HG03097 (cell line): Measurements from ENCODE around the gene RANGAP1.
"Not testable (repeated sequence)": the region's sequence is repeated elsewhere in the genome, so short reads cannot be mapped to it uniquely, and the experiment has no call there.

Experiments used
- ATAC-seq: cut with Tn5 transposase; IDR thresholded peaks from one replicate; pipeline ENCODE4 v1.9.1; 2021; ENCODE audit not compliant: unreplicated experiment, low FRiP score

RANGAP1 gene

DNA sequence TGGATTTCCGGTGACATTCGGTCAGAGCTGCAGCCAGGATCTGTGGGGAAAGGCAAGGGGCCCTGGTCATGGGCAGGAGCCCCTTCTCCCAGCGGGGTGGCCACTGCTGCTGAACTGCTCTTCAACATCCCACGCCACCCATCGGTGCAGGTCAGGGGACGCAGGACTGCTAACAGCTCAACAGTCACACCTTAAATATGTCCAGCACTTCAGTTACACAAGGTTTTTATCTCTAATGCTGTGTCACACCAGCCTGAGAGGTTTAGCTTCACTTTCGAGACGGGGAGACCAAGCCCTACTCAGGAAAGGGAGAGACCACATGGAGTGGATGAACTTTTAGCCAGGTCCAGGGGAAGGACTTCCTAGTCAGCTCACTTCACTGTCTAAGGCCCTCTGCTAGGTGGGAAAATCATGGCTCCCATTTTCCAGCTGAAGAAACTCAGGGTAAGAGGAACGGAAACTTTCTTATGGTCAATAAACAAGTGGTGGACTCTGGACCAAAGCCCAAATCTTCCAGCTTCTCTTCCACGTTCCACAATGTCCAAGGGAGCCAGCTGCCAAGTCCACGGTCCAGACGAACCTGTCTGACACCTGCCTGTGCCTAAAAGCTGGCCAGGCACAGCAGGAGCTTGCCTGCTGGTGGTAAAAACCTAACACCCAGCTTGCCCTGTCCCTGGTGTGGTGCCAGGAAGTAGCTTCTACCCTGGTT lies 24.3 kb downstream of the RANGAP1 start:
- ATAC-seq = no peak

DNA sequence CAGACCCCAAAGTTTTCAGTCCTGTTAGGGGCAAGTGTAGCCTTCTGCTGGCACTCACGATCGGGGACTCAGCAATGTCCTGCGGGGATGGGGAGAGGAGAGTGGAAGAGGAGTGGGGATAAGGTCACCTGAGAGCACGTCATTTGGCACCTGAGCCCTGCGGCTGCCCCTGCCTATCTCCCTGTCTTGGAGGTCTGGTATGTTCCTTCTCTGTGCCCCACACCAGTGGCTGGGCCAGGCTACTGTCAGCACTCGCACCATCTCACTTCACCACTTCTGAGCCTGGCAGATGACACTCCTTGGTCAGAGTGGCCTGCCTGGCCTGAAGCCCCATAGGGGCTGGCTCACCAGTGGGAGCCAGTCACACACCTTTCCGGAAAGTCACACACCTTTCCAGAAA lies 25.1 kb downstream of the RANGAP1 start:
- no peak for ATAC-seq

DNA sequence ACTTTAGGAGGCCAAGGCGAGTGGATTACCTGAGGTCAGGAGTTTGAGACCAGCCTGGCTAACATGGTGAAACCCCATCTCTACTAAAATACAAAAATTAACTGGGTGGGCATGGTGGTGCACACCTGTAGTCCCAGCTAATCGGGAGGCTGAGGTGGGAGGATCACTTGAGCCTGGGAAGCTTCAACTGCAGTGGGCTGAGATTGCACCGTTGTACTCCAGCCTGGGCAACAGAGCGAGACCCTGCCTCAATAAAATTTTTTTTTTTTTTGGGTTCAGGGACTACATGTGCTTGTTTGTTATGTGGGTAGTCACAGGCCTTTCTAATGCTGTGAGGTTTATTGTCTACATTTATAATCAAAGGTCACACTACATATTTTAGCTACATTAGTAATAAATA lies 26.2 kb downstream of the RANGAP1 start:
- not testable (repeated sequence) for ATAC-seq

DNA sequence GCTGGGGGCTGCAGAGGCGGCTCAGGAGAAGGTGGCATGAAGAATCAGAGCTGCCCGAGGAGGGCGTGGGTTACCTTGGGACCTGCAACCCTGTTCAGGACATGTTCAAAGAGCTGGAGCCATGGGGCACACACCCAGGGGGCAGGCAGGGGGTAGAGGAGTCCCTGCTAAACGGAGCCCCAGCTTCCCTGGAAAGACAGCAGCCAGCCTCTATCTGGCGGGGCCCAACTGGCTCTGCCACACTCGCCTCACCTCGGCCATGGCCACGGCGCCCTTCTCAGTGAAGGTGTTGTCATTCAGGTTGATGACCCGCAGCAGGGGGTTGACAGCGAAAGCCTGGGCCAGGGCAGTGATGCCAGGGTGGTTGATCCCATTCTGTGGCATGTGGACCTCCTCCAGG lies 28.3 kb downstream of the RANGAP1 start:
- no peak for ATAC-seq

DNA sequence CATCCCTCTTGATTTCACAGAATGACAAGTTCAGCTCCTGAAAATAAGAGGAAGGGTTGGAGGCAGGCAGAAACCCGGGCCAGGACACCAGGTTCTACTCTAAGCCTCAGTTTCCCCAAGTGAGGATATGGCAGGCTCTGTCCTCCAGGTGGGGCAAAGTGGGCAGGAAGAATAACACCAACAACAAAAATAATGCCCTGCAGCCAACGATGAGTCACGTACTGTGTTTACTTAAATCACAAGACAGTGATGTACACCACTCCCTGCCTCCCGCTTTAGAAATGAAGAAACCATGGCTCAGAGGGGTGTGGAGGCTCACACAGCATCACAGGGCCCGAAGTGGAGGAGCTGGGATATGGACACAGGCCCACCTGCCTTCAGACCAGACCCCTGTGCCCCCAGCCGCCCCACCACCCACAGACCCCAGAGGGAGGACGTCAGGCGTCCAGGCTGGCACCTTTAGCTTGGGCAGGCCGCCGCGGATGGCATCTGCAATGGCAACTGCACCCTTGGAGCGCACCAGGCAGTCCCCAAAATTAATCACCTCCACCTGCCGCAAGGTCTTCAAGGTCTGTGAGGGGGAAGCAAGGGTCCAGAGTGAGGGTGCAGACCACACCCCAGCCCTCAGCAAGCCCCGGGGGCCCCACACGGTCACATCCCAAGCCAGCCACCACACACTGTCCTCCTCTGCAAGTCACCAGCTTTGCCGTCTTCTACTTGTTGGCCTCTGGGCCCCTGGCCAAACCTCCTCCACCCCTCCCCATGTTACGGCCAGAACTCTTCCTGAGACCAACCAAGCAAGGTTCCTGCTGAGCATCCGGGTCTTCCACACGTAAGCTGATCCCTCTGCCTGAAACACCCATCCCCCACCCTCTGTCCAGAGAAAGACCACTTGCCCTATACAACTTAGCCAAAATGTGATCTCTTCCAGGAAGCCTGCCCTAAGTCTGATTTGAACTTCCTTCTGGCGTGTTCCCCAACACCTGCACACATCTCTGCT lies 29.4 kb downstream of the RANGAP1 start:
- ATAC-seq = no peak

DNA sequence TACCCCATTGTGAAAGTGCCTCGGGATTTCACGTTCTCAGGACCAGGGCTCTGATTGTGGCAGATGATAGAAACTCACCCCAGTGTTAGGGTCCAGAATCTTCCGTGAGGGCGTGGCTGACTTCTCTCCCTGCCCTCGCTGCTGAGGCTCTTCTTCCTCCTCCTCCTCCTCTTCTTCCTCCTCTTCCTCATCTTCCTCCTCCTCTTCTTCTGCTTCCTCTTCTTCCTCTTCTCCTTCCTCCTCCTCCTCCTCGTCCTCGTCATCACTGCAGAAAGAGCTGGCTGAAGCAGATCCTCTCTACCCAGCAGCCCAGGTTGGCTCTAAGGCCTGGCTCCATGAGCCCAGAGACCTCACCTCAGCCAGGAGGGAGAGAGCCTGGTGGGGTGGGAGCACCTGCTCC lies 31.8 kb downstream of the RANGAP1 start:
- no peak for ATAC-seq

DNA sequence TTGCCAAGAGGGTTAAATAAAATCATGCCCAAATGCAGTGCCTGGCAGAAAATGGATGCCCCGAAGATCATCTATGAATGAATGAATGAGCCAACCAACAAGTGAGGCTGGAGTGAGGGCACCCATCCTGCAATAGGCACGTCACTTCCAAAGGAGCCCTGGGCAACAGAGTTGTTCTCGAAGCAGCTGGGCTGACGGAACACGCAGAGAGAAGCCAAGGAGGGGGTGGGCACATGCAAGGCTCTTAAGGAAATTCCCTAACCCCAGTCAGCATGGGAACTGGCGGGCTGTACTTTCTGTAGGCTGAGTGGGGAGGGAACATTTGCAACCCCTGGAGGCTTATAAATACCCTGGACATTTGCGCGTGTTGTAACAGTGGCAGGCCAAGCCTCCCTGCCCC lies 33.6 kb downstream of the RANGAP1 start:
- ATAC-seq = no peak

DNA sequence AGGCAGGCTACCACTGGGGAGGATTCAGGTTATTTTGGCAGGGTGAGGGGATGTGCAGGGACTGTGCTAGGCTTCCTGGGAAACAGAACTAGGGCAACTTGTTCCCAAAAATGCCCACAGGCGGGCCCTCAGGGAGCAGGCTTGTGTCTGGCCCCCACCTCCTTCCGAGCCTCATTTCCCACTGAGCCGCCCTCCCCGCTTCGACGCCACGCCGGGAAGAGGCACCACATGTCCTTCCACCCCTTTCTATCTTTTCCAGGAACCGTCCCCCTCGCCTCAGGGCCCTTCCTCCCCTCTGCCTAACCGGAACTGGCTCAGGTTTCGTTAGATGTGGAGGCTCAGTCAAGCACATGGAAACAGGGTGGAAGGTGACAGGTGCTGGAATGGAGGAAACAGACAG lies 35.9 kb downstream of the RANGAP1 start:
- ATAC-seq = no peak

DNA sequence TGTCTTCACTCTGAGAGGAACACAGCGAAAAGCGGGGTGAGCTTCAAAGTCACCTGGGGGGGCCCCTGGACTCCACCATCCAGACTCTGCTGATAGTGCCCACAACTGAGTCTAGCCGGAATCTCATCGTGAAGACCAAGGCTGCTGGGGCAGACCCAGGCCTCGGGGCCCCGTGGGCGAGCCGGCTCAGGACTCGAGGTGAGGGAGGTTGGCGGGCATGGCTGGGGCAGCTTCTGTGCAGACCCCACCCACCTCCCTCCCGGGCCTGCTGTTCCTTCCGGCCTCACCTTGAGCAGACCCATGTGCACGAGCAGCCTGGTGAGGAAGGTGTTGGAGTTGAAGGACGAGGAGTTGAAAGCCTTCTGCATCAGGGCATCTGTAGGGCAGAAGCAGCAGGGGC lies 36.5 kb downstream of the RANGAP1 start:
- no peak for ATAC-seq

DNA sequence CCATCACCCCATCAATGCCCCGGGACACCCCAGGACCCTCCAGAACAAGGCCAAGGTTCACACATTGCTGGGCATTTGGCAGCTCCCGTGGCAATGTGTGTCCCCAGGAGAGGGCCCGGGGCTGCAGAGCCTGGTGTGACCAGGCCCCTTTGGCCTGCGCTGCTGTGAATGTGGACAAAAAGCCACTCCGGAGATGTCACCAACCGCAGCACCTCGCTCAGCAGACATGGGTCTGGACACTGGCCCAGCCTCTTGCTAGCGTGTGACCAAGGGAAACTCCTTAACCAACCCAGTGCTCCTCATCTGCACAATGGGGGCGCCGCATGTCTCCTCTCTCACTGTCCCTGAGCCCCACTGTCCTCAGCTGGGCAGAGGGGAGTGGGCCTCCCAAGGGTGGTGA lies 37.2 kb downstream of the RANGAP1 start:
- ATAC-seq = no peak

DNA sequence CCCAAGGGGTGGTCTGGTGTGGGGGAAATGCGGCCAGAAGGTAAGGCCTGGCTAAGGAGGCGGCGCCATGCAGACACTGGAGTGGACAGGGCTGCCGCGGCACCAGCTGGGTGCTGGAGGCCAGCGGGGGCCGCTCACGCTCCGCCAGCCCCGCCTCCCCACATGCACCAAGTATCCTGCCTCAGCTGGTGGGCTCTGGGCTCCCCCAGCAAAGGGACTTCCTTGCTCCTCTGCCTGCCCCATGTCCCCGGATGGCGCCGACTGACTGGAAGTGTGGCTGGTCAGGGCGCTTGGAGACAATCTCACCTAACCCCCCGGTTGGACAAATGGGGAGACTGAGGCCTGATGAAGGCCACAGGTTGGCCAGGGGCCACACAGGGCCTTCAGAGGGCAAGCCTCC lies 37.7 kb downstream of the RANGAP1 start:
- no peak for ATAC-seq

DNA sequence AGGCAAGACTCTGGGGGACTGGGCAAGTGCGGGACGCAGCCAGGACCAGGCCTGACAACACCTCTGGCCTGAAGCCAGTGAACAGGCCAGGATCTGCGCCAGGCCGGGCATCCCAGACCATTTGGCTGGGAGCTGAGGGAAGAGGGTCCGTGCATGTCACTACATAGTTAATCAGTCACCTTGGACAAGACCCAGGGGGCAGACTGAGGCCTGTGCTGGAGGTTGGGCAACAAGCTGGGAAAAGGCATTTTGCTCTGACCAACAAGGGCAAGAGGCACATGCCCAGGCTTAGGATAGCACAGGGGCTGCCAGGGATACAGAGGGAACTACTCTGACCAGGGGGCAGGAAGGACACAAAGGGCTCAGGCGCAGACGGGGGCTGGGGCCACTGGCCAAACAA lies 38.3 kb downstream of the RANGAP1 start:
- ATAC-seq = no peak

DNA sequence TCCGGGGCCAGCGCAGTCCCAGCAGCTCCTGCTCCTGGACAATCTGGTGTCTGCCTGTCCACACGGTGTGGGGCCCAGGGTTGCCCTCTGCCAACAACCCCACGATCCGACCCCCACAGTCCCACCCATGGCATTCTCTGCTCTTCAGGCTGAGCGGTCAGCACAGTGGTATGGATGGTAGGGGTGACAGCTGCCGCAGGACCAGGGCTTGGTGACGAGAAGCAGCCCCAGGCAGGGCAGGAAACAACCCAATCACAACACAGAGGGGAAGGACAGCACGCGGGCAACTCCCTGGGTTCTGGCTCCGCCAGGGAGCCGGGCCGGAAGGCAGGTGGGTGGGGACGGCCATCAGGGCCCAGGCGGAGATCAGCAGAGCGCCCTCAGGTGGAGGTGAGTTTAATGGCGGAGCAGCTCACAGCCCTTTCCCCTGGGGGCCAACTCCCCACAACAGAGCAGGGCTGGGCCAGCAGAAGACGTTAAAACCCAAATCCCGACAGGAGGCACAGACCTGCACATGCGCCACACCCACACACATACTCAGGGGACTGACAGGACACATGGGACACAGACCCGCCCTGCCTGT lies 40.0 kb downstream of the RANGAP1 start:
- ATAC-seq = no peak

DNA sequence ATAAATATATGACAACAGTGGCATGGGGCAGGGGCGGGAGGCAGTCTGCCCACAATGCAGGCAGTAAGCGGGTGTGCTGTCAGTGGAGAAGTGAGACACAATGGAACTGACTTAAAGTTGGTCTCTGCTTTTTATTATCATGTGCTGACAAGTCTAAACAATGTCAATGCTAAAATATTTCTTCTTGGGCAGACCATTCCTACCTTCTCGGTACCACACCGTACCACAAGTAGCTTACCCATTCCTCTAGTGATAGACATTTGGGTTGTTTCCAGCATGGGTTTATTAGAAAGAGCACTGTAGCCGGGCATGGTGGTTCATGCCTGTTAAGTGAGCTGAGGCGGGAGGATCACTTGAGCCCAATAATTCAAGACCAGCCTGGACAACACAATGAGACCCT lies 42.6 kb downstream of the RANGAP1 start:
- no peak for ATAC-seq

DNA sequence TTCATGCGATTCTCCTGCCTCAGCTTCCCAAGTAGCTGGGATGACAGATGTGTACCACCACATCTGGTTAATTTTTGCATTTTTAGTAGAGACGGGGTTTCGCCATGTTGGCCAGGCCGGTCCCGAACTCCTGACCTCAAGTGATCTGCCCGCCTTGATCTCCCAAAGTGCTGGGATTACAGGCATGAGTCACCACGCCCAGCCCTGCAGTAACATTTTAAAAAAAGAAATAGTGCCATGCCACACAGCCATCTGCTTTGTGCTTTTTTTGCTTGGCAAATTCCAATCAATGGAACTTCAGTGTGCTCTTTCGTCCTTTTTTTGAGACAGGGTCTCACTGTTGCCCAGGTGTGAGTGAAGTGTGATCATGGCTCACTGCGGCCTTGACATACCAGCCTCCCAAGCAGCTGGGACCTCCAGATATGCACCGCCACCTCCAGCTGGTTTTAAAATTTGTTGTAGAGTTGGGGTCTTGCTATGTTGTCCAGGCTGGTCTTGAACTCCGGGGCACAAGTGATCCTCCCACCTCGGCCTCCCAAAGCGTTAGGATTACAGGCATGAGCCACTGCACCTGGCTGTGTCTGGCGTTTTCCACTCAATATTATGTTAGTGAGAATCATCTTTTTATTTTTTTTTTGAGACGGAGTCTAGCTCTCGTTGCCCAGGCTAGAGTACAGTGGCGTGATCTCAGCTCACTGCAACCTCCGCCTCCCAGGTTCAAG lies 43.4 kb downstream of the RANGAP1 start:
- no peak for ATAC-seq

DNA sequence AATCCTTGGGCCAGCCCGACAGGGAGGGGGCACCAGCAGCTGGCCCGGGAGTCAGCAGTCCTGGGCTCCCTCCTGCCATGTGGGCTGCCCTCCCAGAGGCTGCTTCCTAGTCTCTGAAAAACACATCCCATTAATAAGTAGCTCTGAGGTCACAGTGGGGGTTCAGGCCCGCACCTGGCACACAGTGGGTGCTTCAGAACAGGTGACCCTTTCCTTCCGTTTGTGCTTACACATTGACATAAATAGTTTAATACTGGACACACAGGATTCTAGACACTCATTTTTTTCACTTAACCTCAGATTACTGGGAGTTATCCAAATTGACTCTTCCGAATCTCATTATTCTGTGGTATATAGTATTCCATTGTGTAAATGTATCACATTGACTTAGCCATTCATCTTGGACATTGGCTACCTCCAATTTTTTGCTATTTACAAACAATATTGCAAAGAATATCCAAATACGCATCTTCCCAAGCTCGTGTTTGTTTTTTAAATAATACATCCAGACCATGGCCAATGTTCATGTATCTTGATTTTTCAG lies 44.8 kb downstream of the RANGAP1 start:
- ATAC-seq = no peak

DNA sequence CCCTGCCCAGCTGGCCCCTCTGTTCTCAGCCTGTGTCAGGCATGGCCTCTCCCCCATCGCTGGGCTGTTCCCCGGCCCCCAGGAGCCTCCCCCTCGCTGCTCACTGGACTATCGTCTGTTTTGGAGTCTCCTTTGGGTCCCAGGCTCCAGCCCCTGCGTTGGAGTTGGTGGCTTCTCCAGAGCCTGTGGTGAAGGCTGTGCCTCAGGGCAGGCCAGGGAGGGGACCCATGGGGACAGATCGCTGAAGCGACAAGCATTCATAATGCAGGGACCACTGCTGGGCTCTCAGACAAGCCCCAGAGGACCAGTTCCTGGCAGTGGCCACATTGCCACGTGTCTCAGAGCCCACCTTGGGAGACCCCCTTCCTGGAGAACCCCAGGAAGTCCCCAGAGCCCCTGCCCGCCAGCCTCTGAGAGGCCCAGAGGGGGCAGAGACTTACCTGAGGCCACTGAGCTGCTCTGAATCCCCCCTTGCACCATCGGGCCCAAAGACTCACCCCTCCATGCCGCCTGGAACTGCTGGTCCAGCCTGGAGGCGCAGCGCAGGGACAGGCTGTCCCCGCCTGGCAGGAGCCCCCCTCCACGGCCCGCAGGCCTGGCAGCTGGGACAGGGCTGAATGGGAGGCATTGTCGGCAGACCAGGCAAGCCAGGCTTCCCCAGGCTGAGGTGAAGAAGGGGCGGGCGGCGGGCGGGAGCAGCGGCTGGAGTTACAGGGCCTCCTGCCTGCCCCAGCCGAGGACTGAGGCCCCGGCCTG lies 45.4 kb downstream of the RANGAP1 start, which contains the start of gene CHADL:
TSS of gene CHADL (minus strand) at position 555 of the 756 bp plus-strand sequence. CDS start at position 505, 50 bp downstream.
- no peak for ATAC-seq

DNA sequence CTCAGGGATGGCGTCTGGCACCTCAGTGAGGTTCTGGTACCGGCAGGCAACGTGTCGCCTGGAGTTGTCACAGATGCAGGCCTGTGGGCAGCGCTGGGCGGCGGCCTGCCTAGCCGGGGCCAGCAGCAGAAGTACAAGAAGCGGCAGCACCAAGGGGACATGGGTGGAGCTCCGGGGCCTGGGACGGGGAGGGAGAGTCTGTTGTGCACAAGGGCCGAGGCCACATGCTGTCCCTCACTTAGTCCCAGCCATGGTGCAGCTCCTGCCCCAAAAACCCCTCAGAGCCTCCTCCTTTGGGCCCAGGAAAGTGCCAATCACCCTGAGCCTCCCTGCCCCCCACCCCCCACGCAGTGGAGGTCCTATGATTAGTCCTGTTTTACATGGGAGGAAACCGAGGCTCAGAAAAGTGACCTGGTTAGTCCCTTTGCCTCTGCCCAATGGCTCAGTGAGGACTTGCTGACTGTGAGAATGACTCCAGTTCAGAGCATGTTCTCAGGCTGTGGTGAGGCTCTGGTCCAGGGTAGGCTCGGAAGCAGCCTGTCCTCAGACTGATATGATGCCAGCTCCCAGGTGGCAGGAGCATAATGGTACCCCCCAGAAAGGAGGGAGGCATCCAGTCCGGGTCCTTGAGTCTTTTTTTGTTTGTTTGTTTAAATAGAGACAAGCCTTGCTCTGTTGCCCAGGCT lies 46.4 kb downstream of the RANGAP1 start:
- ATAC-seq = no peak
